MM.1S (cell line): ENCODE measurements around the gene ORAI1.
"Not testable (repeated sequence)": the region's sequence is repeated elsewhere in the genome, so short reads cannot be mapped to it uniquely, and the experiment has no call there.

Source experiments
- DNase-seq: peaks from one replicate; pipeline ENCODE4 v3.0.0-alpha.2; 2015
- H2AFZ ChIP-seq: fragments of 300-600 bp; sonication (generic); 2 replicates; pipeline ENCODE4 v1.6.0; 2016; ENCODE audit warnings: antibody characterized with exemption, low read length
- H3F3A ChIP-seq: fragments of 300-600 bp; sonication (generic); 2 replicates; pipeline ENCODE4 v1.6.1; 2016; ENCODE audit warnings: mild to moderate bottlenecking, antibody characterized with exemption, low read length, moderate library complexity, mixed read lengths; ENCODE audit not compliant: insufficient read depth
- H3K27ac ChIP-seq: fragments of 300-600 bp; sonication (generic); 2 replicates; pipeline ENCODE4 v1.5.1; 2016; ENCODE audit warnings: mild to moderate bottlenecking, low read length
- H3K27me3 ChIP-seq: fragments of 300-600 bp; sonication (generic); replicated peaks from 2 replicates; pipeline ENCODE4 v1.6.0; 2016; ENCODE audit warnings: low read length; ENCODE audit not compliant: insufficient read depth
- H3K36me3 ChIP-seq: fragments of 300-600 bp; sonication (generic); replicated peaks from 2 replicates; pipeline ENCODE4 v1.6.1; 2016; ENCODE audit warnings: mild to moderate bottlenecking, low read length, mixed read lengths; ENCODE audit not compliant: insufficient read depth
- H3K4me1 ChIP-seq: fragments of 300-600 bp; sonication (generic); 2 replicates; pipeline ENCODE4 v1.6.1; 2016; ENCODE audit warnings: low read length, mixed read lengths
- H3K4me2 ChIP-seq: fragments of 300-600 bp; sonication (generic); 2 replicates; pipeline ENCODE4 v1.6.0; 2016; ENCODE audit warnings: low read depth, low read length
- H3K4me3 ChIP-seq: fragments of 300-600 bp; sonication (generic); 2 replicates; pipeline ENCODE4 v1.5.1; 2016; ENCODE audit warnings: low read length, mixed read lengths
- H3K79me2 ChIP-seq: fragments of 300-600 bp; sonication (generic); 2 replicates; pipeline ENCODE4 v1.6.1; 2016; ENCODE audit warnings: mixed run types, low read length, mixed read lengths
- H3K9ac ChIP-seq: fragments of 300-600 bp; sonication (generic); 2 replicates; pipeline ENCODE4 v1.6.1; 2016; ENCODE audit warnings: low read length, mixed read lengths
- H3K9me2 ChIP-seq: fragments of 300-600 bp; sonication (generic); replicated peaks from 2 replicates; pipeline ENCODE4 v1.6.1; 2016; ENCODE audit warnings: mild to moderate bottlenecking, low read length, mixed read lengths; ENCODE audit not compliant: insufficient read depth
- H3K9me3 ChIP-seq: fragments of 300-600 bp; sonication (generic); replicated peaks from 2 replicates; pipeline ENCODE4 v1.6.1; 2016; ENCODE audit warnings: mild to moderate bottlenecking, low read length, mixed read lengths; ENCODE audit not compliant: insufficient read depth
- H4K20me1 ChIP-seq: fragments of 300-600 bp; sonication (generic); 2 replicates; pipeline ENCODE4 v1.6.1; 2016; ENCODE audit warnings: mild to moderate bottlenecking, low read length, moderate library complexity, mixed read lengths; ENCODE audit not compliant: insufficient read depth
- CTCF ChIP-seq: fragments of 300-600 bp; sonication (generic); IDR thresholded peaks from 2 replicates; pipeline ENCODE4 v1.5.1; 2016; ENCODE audit warnings: antibody characterized with exemption, low read length, mixed read lengths
- EZH2 ChIP-seq: fragments of 300-600 bp; sonication (generic); optimal IDR thresholded peaks from 2 replicates; pipeline ENCODE3; 2017; ENCODE audit warnings: low read depth, mild to moderate bottlenecking, antibody characterized with exemption, low read length, mixed read lengths
- EZH2phosphoT487 ChIP-seq: fragments of 300-600 bp; sonication (generic); IDR thresholded peaks from 2 replicates; pipeline ENCODE4 v1.6.1; 2018; ENCODE audit warnings: antibody characterized with exemption, low read length

Gene ORAI1

GRCh38 chr12:121628536-121628935, 2.2 kb downstream of the ORAI1 start:
- H3K4me3 ChIP-seq = no peak overlapping the region
- H2AFZ ChIP-seq = no peak overlapping the region
- H3K4me2 ChIP-seq = no peak overlapping the region
- H3F3A ChIP-seq = no peaks in the 10 kb centered on the region; the same call in 1 of the 2 replicates
- H3K27ac ChIP-seq = no peak overlapping the region
- no peaks in the 10 kb centered on the region for H3K27me3 ChIP-seq
- no peak overlapping the region for H3K9ac ChIP-seq
- H3K4me1 ChIP-seq = peaks cover 6% of the 10 kb centered on the region; the same call in 1 of the 2 replicates
- H3K36me3 ChIP-seq = no peaks in the 10 kb centered on the region
- no peaks in the 10 kb centered on the region for H3K9me2 ChIP-seq
- no peaks in the 10 kb centered on the region for H4K20me1 ChIP-seq
- peaks cover 12% of the 10 kb centered on the region for H3K79me2 ChIP-seq
- DNase-seq = no peak
- H3K9me3 ChIP-seq = no peaks in the 10 kb centered on the region
- TF ChIP-seq EZH2 = no peak
- TF ChIP-seq EZH2phosphoT487 = no peak

- no peak overlapping the region for H3K4me2 ChIP-seq
- peaks cover 6% of the 10 kb centered on the region; the same call in 1 of the 2 replicates for H3K4me1 ChIP-seq
- H4K20me1 ChIP-seq = no peaks in the 10 kb centered on the region
Observed at GRCh38 chr12:121630791-121631355, 4.5 kb downstream of the ORAI1 start.

GRCh38 chr12:121632069-121632970, 6.0 kb downstream of the ORAI1 start:
- Histone ChIP-seq H3K79me2 (peaks cover 10% of the 10 kb centered on the region), H3F3A (no peaks in the 10 kb centered on the region), H4K20me1 (no peaks in the 10 kb centered on the region), H2AFZ (no peak overlapping the region), H3K9me2 (no peaks in the 10 kb centered on the region), H3K4me1 (peaks cover 6% of the 10 kb centered on the region; the same call in 1 of the 2 replicates), H3K4me2 (no peak overlapping the region), H3K27ac (no peak overlapping the region), H3K9ac (no peak overlapping the region), H3K36me3 (no peaks in the 10 kb centered on the region), H3K9me3 (no peaks in the 10 kb centered on the region), H3K4me3 (no peak overlapping the region), H3K27me3 (no peaks in the 10 kb centered on the region)
- no peak for TF ChIP-seq CTCF
- no peak for TF ChIP-seq EZH2phosphoT487
- TF ChIP-seq EZH2 = no peak
- no peak for DNase-seq

More at GRCh38 chr12:121630791-121631355, 4.5 kb downstream of the ORAI1 start:
- Histone ChIP-seq H3F3A (no peaks in the 10 kb centered on the region), H2AFZ (no peak overlapping the region), H3K27me3 (no peaks in the 10 kb centered on the region), H3K9ac (no peak overlapping the region), H3K9me2 (no peaks in the 10 kb centered on the region), H3K79me2 (peaks cover 12% of the 10 kb centered on the region), H3K4me3 (no peak overlapping the region), H3K36me3 (no peaks in the 10 kb centered on the region), H3K27ac (no peak overlapping the region), H3K9me3 (no peaks in the 10 kb centered on the region)
- no peak for TF ChIP-seq EZH2
- no peak for TF ChIP-seq EZH2phosphoT487
- TF ChIP-seq CTCF = no peak
- DNase-seq = no peak

GRCh38 chr12:121633833-121634196, 7.5 kb downstream of the ORAI1 start:
- DNase-seq, H3K27ac ChIP-seq, H3K4me1 ChIP-seq, H3F3A ChIP-seq, H3K4me3 ChIP-seq, H4K20me1 ChIP-seq, H3K27me3 ChIP-seq, H3K36me3 ChIP-seq, H3K9me2 ChIP-seq, H3K4me2 ChIP-seq, H3K79me2 ChIP-seq, H3K9me3 ChIP-seq, H3K9ac ChIP-seq, H2AFZ ChIP-seq: not testable (repeated sequence)
